Measurements from ENCODE around the gene SLC24A3.
A peak's percentile ranks its signal among the peaks of the same experiment; 100 is the strongest.
"Not testable (repeated sequence)": the region's sequence is repeated elsewhere in the genome, so short reads cannot be mapped to it uniquely, and the experiment has no call there.

SLC24A3 gene

DNA sequence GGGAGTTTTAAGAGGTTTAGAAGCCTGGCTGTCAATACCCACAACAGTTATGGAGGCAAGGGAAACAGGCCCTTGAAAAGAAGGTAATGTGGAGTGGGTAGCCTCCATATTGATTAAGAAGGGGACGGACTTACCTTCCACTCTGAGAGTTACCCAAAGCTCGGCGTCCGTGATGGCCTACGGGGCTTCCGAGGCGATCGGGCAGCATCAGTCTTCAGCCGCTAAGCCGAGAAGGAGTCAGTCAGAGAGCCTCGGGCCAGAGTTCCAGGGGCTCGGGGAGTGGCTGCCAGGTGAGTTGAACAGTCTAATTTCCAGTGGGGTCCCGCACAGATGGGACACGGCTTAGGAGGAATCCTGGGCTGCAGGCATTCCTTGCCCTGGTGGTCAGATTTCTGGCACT lies 541.8 kb downstream of the SLC24A3 start:
- H3K27me3 ChIP-seq (ENCODE audit: control insufficient read depth in 2 of 2, insufficient read depth in 2 of 2, low read length in 2 of 2); H3K4me3 ChIP-seq (ENCODE audit: low read length in 2 of 2); H3K36me3 ChIP-seq (ENCODE audit: control insufficient read depth in 2 of 2, insufficient read depth in 2 of 2, low read length in 2 of 2); H3K9me3 ChIP-seq (ENCODE audit: control insufficient read depth in 2 of 2, low read length in 2 of 2); H3K27ac ChIP-seq (ENCODE audit: low read depth in 2 of 2, low read length in 2 of 2); H3K9ac ChIP-seq (ENCODE audit: low read depth in 1 of 2, low read length in 2 of 2): not testable (repeated sequence)
- peaks cover 17 to 36% of the 10 kb centered on the region in 2 donors for H3K4me1 ChIP-seq (ENCODE audit: control insufficient read depth in 2 of 2, insufficient read depth in 2 of 2, low read length in 2 of 2)

DNA sequence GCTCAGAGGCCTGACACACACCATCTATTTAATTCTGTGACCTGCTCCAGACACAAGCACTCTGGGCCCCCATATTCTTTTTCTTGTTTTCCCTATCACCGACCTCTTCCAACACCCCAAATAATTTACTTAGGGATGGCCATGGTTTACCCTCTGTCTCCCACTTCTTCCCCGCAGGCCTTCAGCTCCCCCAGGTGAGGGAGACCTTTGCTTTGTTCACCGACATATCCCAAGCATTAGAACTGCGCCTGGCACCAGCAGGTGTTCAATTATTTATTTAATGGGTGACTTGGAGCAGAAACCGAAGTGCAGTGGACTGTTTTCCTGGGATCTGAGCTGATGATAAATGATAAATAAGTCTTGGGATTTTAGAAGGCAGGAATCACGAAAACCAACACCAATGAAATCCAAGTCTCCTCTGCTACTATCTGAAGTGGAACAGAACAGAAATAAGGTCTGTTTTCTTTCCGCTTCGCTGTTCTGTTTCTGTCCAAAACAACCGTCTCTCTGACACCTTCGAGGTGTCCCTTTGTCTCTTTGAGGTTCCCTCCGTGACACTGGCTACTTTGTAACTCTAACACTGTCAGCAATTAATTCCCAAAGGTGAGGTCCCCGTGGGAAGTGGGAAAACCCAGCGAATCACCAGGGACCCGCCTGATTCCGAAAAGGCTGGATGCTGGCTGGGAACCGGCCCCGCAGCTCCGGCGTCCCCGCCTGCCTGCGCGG lies 544.5 kb downstream of the SLC24A3 start:
- Histone ChIP-seq H3K9ac (ENCODE audit: low read depth in 1 of 2, low read length in 2 of 2) (peak overlapping the region; percentile 96 to 97), H3K27me3 (ENCODE audit: control insufficient read depth in 2 of 2, insufficient read depth in 2 of 2, low read length in 2 of 2) (no peaks in the 10 kb centered on the region), H3K4me1 (ENCODE audit: control insufficient read depth in 2 of 2, insufficient read depth in 2 of 2, low read length in 2 of 2) (peaks cover 4 to 20% of the 10 kb centered on the region in 2 donors), H3K9me3 (ENCODE audit: control insufficient read depth in 2 of 2, low read length in 2 of 2) (no peaks in the 10 kb centered on the region), H3K36me3 (ENCODE audit: control insufficient read depth in 2 of 2, insufficient read depth in 2 of 2, low read length in 2 of 2) (peaks cover 0 to 2% of the 10 kb centered on the region in 2 donors), H3K27ac (ENCODE audit: low read depth in 2 of 2, low read length in 2 of 2) (peak overlapping the region; percentile 97 to 99), H3K4me3 (ENCODE audit: low read length in 2 of 2) (peak overlapping the region; percentile 74 to 89)

DNA sequence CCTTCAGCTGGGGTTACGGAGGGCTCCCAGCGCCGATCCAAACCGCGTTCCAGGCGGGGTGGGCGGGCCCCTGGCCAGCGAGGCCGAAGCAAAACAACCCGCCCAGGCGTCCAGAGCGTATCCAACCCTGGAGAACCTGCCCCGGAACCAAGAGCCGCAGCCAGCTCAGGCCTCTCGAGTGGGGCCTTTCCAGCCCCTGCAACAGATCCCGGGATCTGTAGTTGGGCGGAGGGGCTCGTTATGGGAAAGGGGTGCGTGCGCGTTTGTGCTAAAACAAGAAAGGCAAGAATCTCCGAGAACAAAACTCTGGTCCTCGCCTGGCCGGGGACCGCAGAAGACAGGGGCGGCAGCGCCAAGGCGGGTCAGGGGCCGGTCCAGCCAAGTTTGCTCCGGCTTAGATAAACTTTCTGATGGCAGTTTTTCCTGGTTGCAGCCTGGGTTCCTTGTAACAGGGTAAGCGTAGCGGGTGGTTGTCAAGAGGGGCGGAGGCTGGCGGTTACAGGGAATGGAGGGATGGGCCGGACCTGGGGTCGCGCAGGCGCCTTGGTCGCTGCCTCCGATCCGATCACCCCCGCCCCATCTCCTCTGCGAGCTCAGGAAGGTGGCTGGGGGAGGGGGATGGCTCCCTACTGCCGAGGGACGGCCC lies 545.2 kb downstream of the SLC24A3 start:
- Histone ChIP-seq H3K4me3 (ENCODE audit: low read length in 2 of 2) (peak overlapping the region; percentile 74 to 89), H3K27me3 (ENCODE audit: control insufficient read depth in 2 of 2, insufficient read depth in 2 of 2, low read length in 2 of 2) (no peaks in the 10 kb centered on the region), H3K9me3 (ENCODE audit: control insufficient read depth in 2 of 2, low read length in 2 of 2) (no peaks in the 10 kb centered on the region), H3K36me3 (ENCODE audit: control insufficient read depth in 2 of 2, insufficient read depth in 2 of 2, low read length in 2 of 2) (peaks cover 0 to 2% of the 10 kb centered on the region in 2 donors), H3K4me1 (ENCODE audit: control insufficient read depth in 2 of 2, insufficient read depth in 2 of 2, low read length in 2 of 2) (peaks cover 4 to 19% of the 10 kb centered on the region in 2 donors), H3K27ac (ENCODE audit: low read depth in 2 of 2, low read length in 2 of 2) (peak overlapping the region; percentile 97 to 99), H3K9ac (ENCODE audit: low read depth in 1 of 2, low read length in 2 of 2) (peak overlapping the region; percentile 96 to 97)

DNA sequence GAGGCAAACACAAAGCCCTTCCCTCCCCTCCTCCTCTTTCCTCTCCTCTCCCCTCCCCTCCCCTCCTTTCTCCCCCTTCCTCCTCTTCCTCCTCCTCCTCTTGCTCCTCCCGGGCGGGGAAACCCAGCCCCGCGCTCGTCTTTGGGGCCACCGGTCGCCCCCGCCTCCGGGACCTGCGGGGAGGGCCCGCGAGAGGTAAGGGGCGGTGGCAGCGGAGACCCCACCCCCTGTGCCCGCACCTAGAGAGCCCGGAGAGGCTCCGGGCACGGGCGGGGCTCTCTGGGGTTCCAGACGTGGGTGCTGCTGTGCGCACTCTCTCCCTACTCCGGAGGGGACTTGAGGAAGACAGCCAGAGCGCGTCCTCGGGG lies 545.7 kb downstream of the SLC24A3 start, which contains the start of gene RIN2:
Gene RIN2 (plus strand): TSS at position 126 of the 368 bp plus-strand sequence. CDS start 131,344 bp downstream, outside the sequence.
- Histone ChIP-seq H3K36me3 (ENCODE audit: control insufficient read depth in 2 of 2, insufficient read depth in 2 of 2, low read length in 2 of 2) (peaks cover 0 to 2% of the 10 kb centered on the region in 2 donors), H3K9me3 (ENCODE audit: control insufficient read depth in 2 of 2, low read length in 2 of 2) (no peaks in the 10 kb centered on the region), H3K4me1 (ENCODE audit: control insufficient read depth in 2 of 2, insufficient read depth in 2 of 2, low read length in 2 of 2) (peaks cover 4 to 19% of the 10 kb centered on the region in 2 donors), H3K4me3 (ENCODE audit: low read length in 2 of 2) (peak within 1 kb of the TSS; percentile 74 to 89), H3K27me3 (ENCODE audit: control insufficient read depth in 2 of 2, insufficient read depth in 2 of 2, low read length in 2 of 2) (no peaks in the 10 kb centered on the region), H3K9ac (ENCODE audit: low read depth in 1 of 2, low read length in 2 of 2) (peak within 1 kb of the TSS; percentile 96 to 97), H3K27ac (ENCODE audit: low read depth in 2 of 2, low read length in 2 of 2) (peak within 1 kb of the TSS; percentile 97 to 99)

DNA sequence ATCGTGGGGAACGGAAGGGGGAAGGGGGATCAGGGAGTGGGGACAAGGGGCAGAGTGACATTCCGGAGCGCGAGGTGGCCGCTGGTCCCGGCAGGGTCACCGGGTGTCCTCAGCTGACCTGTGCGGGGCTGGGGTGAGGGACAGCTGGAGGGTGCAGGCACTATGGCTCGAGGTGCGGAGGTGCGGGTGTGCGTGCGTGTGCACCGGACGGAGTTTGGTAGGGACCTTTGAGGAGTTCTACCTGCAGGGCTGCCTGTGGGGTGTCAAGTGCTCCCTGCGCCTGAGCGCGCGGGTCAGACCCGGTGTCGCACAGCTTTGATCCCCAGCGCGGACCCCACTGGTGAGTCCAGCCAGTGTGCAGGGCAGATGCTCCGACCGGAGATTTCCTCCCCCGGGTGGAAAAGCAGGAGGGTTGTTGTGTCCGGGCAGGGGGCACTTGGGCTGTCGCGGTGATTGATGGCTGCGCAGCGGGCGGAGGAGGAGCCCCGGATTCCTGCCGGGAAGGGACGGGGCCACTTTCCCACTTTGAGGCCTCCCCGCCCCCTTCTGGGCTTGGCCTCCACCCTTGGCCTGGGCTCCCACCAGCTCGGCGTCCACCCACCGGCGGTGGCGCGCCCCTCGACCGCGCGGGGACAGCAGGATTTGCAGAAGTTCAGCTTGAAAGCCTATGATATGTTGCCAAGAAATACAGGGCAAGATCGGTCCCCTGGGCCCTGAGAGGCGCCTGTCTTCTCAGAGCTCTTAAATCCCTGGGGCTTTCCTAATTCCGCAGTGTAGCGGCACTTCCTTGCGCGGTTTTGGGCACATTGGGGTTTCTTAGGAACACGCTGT lies 546.3 kb downstream of the SLC24A3 start:
- H3K9me3 ChIP-seq (ENCODE audit: control insufficient read depth in 2 of 2, low read length in 2 of 2): no peaks in the 10 kb centered on the region
- no peaks in the 10 kb centered on the region for H3K27me3 ChIP-seq (ENCODE audit: control insufficient read depth in 2 of 2, insufficient read depth in 2 of 2, low read length in 2 of 2)
- peaks cover 4 to 19% of the 10 kb centered on the region in 2 donors for H3K4me1 ChIP-seq (ENCODE audit: control insufficient read depth in 2 of 2, insufficient read depth in 2 of 2, low read length in 2 of 2)
- peaks cover 0 to 2% of the 10 kb centered on the region in 2 donors for H3K36me3 ChIP-seq (ENCODE audit: control insufficient read depth in 2 of 2, insufficient read depth in 2 of 2, low read length in 2 of 2)
- peak overlapping the region; percentile 97 to 99 for H3K27ac ChIP-seq (ENCODE audit: low read depth in 2 of 2, low read length in 2 of 2)
- H3K4me3 ChIP-seq (ENCODE audit: low read length in 2 of 2): peak overlapping the region; percentile 74 to 89
- peak overlapping the region; percentile 85 to 97 for H3K9ac ChIP-seq (ENCODE audit: low read depth in 1 of 2, low read length in 2 of 2)

DNA sequence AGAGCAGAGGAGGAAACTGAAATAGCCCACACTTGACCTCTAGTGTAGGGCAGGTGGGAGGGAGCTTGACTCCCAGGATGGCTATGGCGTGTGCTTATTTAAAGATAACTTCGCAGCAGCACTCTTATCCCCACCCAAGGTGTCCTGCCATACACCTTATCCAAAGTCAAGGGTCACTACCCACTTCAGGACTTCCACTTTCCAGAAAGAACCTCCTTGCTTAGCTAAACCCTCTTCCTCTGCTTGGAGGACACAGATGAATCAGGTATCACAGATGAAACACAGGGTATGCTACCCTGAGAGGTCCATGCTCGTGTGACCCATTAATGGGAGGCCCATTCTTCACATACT lies 547.9 kb downstream of the SLC24A3 start:
- Histone ChIP-seq H3K36me3 (ENCODE audit: control insufficient read depth in 2 of 2, insufficient read depth in 2 of 2, low read length in 2 of 2) (peaks cover 0 to 2% of the 10 kb centered on the region in 2 donors), H3K9me3 (ENCODE audit: control insufficient read depth in 2 of 2, low read length in 2 of 2) (no peaks in the 10 kb centered on the region), H3K27me3 (ENCODE audit: control insufficient read depth in 2 of 2, insufficient read depth in 2 of 2, low read length in 2 of 2) (no peaks in the 10 kb centered on the region), H3K4me1 (ENCODE audit: control insufficient read depth in 2 of 2, insufficient read depth in 2 of 2, low read length in 2 of 2) (peaks cover 4 to 23% of the 10 kb centered on the region in 2 donors), H3K9ac (ENCODE audit: low read depth in 1 of 2, low read length in 2 of 2) (no peak overlapping the region), H3K27ac (ENCODE audit: low read depth in 2 of 2, low read length in 2 of 2) (no peak overlapping the region), H3K4me3 (ENCODE audit: low read length in 2 of 2) (no peak overlapping the region)

DNA sequence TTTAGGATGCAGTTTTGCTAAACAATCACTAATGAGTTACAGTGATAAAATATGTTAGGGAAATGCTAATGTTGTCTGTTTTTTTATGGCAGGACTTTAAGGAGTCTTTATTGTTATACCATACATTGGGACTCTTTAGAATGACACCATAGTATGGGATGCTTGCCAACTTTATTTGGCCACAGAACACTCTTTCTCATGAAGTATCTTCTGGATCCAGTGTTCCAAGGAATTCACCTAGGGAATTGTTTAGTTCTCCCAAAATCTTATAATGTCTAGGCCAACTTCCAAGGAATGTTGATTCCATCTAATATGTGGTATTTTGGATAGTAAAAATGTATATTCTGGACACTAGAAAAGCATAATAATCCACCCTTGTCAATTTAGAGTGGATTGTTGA lies 548.9 kb downstream of the SLC24A3 start:
- Histone ChIP-seq H3K4me1 (ENCODE audit: control insufficient read depth in 2 of 2, insufficient read depth in 2 of 2, low read length in 2 of 2) (peaks cover 4 to 23% of the 10 kb centered on the region in 2 donors), H3K27ac (ENCODE audit: low read depth in 2 of 2, low read length in 2 of 2) (no peak overlapping the region), H3K4me3 (ENCODE audit: low read length in 2 of 2) (no peak overlapping the region)

DNA sequence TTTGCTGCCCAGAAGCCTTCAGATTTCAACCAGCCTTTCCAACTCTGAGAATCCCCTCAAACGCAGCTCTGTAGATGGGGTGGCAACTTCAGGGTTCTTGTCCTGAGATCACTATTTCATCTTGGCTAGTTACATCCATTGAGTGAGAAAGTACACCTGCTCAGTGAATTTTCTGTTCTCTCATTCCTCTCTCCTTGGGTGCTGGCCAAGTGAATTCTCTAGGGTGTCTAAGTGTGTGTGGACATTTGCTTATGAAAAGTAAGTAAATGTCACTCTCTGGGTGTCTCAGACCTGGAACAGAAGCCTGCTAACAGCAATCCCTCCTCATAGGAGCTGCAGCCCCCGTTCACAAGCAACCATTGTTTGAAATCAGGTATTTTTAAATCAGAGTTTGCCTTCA lies 549.4 kb downstream of the SLC24A3 start:
- H3K4me3 ChIP-seq (ENCODE audit: low read length in 2 of 2): no peak overlapping the region
- no peak overlapping the region for H3K27ac ChIP-seq (ENCODE audit: low read depth in 2 of 2, low read length in 2 of 2)
- peaks cover under 1 to 20% of the 10 kb centered on the region in 2 donors for H3K4me1 ChIP-seq (ENCODE audit: control insufficient read depth in 2 of 2, insufficient read depth in 2 of 2, low read length in 2 of 2)
- no peaks in the 10 kb centered on the region for H3K9me3 ChIP-seq (ENCODE audit: control insufficient read depth in 2 of 2, low read length in 2 of 2)
- H3K36me3 ChIP-seq (ENCODE audit: control insufficient read depth in 2 of 2, insufficient read depth in 2 of 2, low read length in 2 of 2): peaks cover 0 to 2% of the 10 kb centered on the region in 2 donors
- no peaks in the 10 kb centered on the region for H3K27me3 ChIP-seq (ENCODE audit: control insufficient read depth in 2 of 2, insufficient read depth in 2 of 2, low read length in 2 of 2)
- no peak overlapping the region for H3K9ac ChIP-seq (ENCODE audit: low read depth in 1 of 2, low read length in 2 of 2)

More for the DNA sequence above, 548.9 kb downstream of the SLC24A3 start:
- H3K9me3 ChIP-seq (ENCODE audit: control insufficient read depth in 2 of 2, low read length in 2 of 2): no peaks in the 10 kb centered on the region
- H3K27me3 ChIP-seq (ENCODE audit: control insufficient read depth in 2 of 2, insufficient read depth in 2 of 2, low read length in 2 of 2): no peaks in the 10 kb centered on the region
- H3K36me3 ChIP-seq (ENCODE audit: control insufficient read depth in 2 of 2, insufficient read depth in 2 of 2, low read length in 2 of 2): peaks cover 0 to 2% of the 10 kb centered on the region in 2 donors
- no peak overlapping the region for H3K9ac ChIP-seq (ENCODE audit: low read depth in 1 of 2, low read length in 2 of 2)

DNA sequence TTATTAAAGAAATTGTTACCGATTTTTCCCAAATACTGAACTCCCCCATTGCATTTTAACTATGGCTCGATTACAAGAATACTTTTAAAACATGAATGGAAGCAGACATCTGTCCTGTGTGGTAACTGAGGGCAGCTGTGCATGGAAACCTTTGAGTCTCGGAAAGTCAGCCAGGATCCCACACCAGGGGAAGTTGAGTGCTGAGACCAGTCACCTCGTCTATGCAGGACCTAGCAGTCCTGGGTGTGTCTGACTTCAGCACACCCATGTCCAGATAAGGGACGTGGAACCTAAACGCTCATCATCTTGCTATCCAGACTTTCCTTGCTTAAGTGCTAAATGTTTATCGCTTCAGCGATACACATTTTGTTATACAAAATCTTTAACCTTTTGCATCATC lies 551.8 kb downstream of the SLC24A3 start:
- peaks cover 0 to 4% of the 10 kb centered on the region in 2 donors for H3K36me3 ChIP-seq (ENCODE audit: control insufficient read depth in 2 of 2, insufficient read depth in 2 of 2, low read length in 2 of 2)
- no peak overlapping the region for H3K9ac ChIP-seq (ENCODE audit: low read depth in 1 of 2, low read length in 2 of 2)
- peaks cover 0 to 12% of the 10 kb centered on the region in 2 donors for H3K4me1 ChIP-seq (ENCODE audit: control insufficient read depth in 2 of 2, insufficient read depth in 2 of 2, low read length in 2 of 2)
- H3K9me3 ChIP-seq (ENCODE audit: control insufficient read depth in 2 of 2, low read length in 2 of 2): no peaks in the 10 kb centered on the region
- no peaks in the 10 kb centered on the region for H3K27me3 ChIP-seq (ENCODE audit: control insufficient read depth in 2 of 2, insufficient read depth in 2 of 2, low read length in 2 of 2)
- no peak overlapping the region for H3K27ac ChIP-seq (ENCODE audit: low read depth in 2 of 2, low read length in 2 of 2)
- no peak overlapping the region for H3K4me3 ChIP-seq (ENCODE audit: low read length in 2 of 2)

DNA sequence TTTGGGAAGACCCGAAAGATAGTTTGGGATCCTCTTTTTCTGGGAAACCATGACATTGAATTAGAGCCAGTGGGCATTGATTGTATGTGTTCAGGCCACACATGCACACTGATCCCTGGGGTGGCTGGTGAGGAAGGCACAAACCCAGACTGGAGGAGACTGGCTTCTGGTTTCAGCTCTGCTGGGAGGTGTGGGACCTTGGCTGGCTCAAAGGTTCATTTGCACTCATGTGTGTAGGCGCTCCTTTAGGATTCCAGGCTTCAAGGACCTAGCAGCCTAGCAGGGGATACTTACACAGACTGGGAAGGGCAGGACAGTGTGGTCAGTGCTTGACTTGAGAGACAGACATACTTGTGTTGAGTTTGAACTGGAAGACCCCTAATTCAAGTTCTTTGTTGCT lies 552.8 kb downstream of the SLC24A3 start:
- no peak overlapping the region for H3K9ac ChIP-seq (ENCODE audit: low read depth in 1 of 2, low read length in 2 of 2)
- no peak overlapping the region for H3K27ac ChIP-seq (ENCODE audit: low read depth in 2 of 2, low read length in 2 of 2)
- H3K36me3 ChIP-seq (ENCODE audit: control insufficient read depth in 2 of 2, insufficient read depth in 2 of 2, low read length in 2 of 2): peaks cover 0 to 4% of the 10 kb centered on the region in 2 donors
- peaks cover 0 to 4% of the 10 kb centered on the region in 2 donors for H3K4me1 ChIP-seq (ENCODE audit: control insufficient read depth in 2 of 2, insufficient read depth in 2 of 2, low read length in 2 of 2)
- H3K27me3 ChIP-seq (ENCODE audit: control insufficient read depth in 2 of 2, insufficient read depth in 2 of 2, low read length in 2 of 2): no peaks in the 10 kb centered on the region
- H3K9me3 ChIP-seq (ENCODE audit: control insufficient read depth in 2 of 2, low read length in 2 of 2): no peaks in the 10 kb centered on the region
- no peak overlapping the region for H3K4me3 ChIP-seq (ENCODE audit: low read length in 2 of 2)
